Breast epithelium (tissue), 4 donors: ENCODE data around the gene FASTK. TPM values are rescaled to one million over a fixed set of nuclear protein-coding genes. Genes with fewer than 3 reads are reported as not detected.

Experiments used
- DNase-seq, 2 donors: peaks; one replicate each; pipeline ENCODE4 v3.0.0-alpha.2; 2019; ENCODE audit warnings: low spot score in 2 of 2
- H3K27ac ChIP-seq, 2 donors: fragments of 200-600 bp; sonication (generic) in 1 of 2; one replicate each; pipeline ENCODE4 v1.5.1; 2016 to 2019; ENCODE audit warnings: mild to moderate bottlenecking in 1 of 2
- H3K27me3 ChIP-seq, 2 donors: fragments of 200-600 bp; sonication (generic) in 1 of 2; one replicate each; pipeline versions ENCODE4 v1.5.1 to v1.6.0; 2017 to 2019; ENCODE audit warnings: control low read depth in 1 of 2, mild to moderate bottlenecking in 1 of 2
- H3K36me3 ChIP-seq: fragments of 200-600 bp; one replicate; pipeline ENCODE4 v1.5.1; 2019
- H3K4me1 ChIP-seq, 2 donors: fragments of 200-600 bp; sonication (generic); one replicate each; pipeline ENCODE4 v1.5.1; 2016 to 2019; ENCODE audit warnings: control low read depth in 1 of 2
- H3K4me3 ChIP-seq, 3 donors: fragments of 200-600 bp; sonication (generic); 1 replicate in 2 of 3; 2 replicates in 1 of 3; pipeline ENCODE4 v1.5.1; 2016 to 2019; ENCODE audit warnings: mild to moderate bottlenecking in 3 of 3, moderate library complexity in 2 of 3
- H3K9me3 ChIP-seq, 2 donors: fragments of 200-600 bp; sonication (generic) in 1 of 2; one replicate each; pipeline ENCODE4 v1.5.1; 2016 to 2019; ENCODE audit warnings: control low read depth in 1 of 2
- CTCF ChIP-seq, 3 donors: fragments of 450-650 bp; IDR thresholded peaks; one replicate each; pipeline ENCODE4 v1.5.1; 2016 to 2017; ENCODE audit warnings: antibody characterized with exemption in 3 of 3, mild to moderate bottlenecking in 3 of 3, moderate library complexity in 3 of 3
- POLR2A ChIP-seq: fragments of 450-650 bp; IDR thresholded peaks from one replicate; pipeline ENCODE4 v1.6.1; 2016; ENCODE audit warnings: antibody characterized with exemption, mild to moderate bottlenecking, moderate library complexity
- POLR2AphosphoS5 ChIP-seq, 3 donors: sonication (generic); formaldehyde crosslinking; IDR thresholded peaks; one replicate each; pipeline ENCODE4 v1.6.1; 2017; ENCODE audit warnings: antibody characterized with exemption in 3 of 3
- intact Hi-C: fragments of 100-400 bp; cut with DNase I; formaldehyde crosslinking; loops from one replicate; pipeline ENCODE4 v1.15.1; 2023; ENCODE audit warnings: low total_unique reads
- total RNA-seq, 3 donors: library from RNA; depleted of rRNA; stranded (reverse); fragments of >200 nt; gene quantifications; one replicate each; pipeline ENCODE4 v1.1.0, GENCODE V29; 2016

FASTK gene
- total RNA-seq, 3 donors from 2014 or later, result 45.6 to 63.5 (median 60.0) TPM

- Histone ChIP-seq H3K4me3 (peak overlapping the region; percentile 81 to 98 (median 86)), H3K9me3 (no peaks in the 10 kb centered on the region), H3K27me3 (no peaks in the 10 kb centered on the region), H3K4me1 (peaks cover 13 to 24% of the 10 kb centered on the region in 2 donors), H3K27ac (no peak overlapping the region), H3K36me3 (no peaks in the 10 kb centered on the region)
- peak in 1 of 2 donors; percentile 71 for DNase-seq
- intact Hi-C loops, result no loop called here
- TF ChIP-seq POLR2AphosphoS5 (IDR thresholded peaks at IDR 0.05), result no peak
Measured at GRCh38 chr7:151056666-151057505, 23.7 kb downstream of the FASTK start.

- intact Hi-C loops, result no loop called here
- no peak overlapping the region for H3K4me3 ChIP-seq
- H3K4me1 ChIP-seq, result peaks cover 10 to 18% of the 10 kb centered on the region in 2 donors
Measured at GRCh38 chr7:151056283-151056665, 24.3 kb downstream of the FASTK start.

GRCh38 chr7:151053751-151054150, 26.9 kb downstream of the FASTK start:
- TF ChIP-seq CTCF (IDR thresholded peaks at IDR 0.05), result no peak
- no peak for TF ChIP-seq POLR2AphosphoS5 (IDR thresholded peaks at IDR 0.05)
- TF ChIP-seq POLR2A, result no peak
- no peak overlapping the region for H3K27ac ChIP-seq
- no peak for DNase-seq
- no peaks in the 10 kb centered on the region for H3K36me3 ChIP-seq
- no peak overlapping the region for H3K4me3 ChIP-seq
- H3K4me1 ChIP-seq, result peaks cover 0 to 15% of the 10 kb centered on the region in 2 donors
- H3K27me3 ChIP-seq, result no peaks in the 10 kb centered on the region
- intact Hi-C loops, result no loop called here
- H3K9me3 ChIP-seq, result no peaks in the 10 kb centered on the region

More at GRCh38 chr7:151056283-151056665, 24.3 kb downstream of the FASTK start:
- Histone ChIP-seq H3K27me3 (no peaks in the 10 kb centered on the region), H3K9me3 (no peaks in the 10 kb centered on the region), H3K27ac (no peak overlapping the region), H3K36me3 (no peaks in the 10 kb centered on the region)
- no peak for TF ChIP-seq CTCF (IDR thresholded peaks at IDR 0.05)
- TF ChIP-seq POLR2A, result no peak
- no peak for TF ChIP-seq POLR2AphosphoS5 (IDR thresholded peaks at IDR 0.05)
- DNase-seq, result no peak

GRCh38 chr7:151053096-151053495, 27.5 kb downstream of the FASTK start:
- no peaks in the 10 kb centered on the region for H3K36me3 ChIP-seq
- no peak for DNase-seq
- intact Hi-C loops, result no loop called here
- no peak overlapping the region for H3K4me3 ChIP-seq
- TF ChIP-seq CTCF (IDR thresholded peaks at IDR 0.05) (no peak), POLR2A (no peak), POLR2AphosphoS5 (IDR thresholded peaks at IDR 0.05) (no peak)
- H3K4me1 ChIP-seq, result peaks cover 0 to 11% of the 10 kb centered on the region in 2 donors
- no peaks in the 10 kb centered on the region for H3K27me3 ChIP-seq
- H3K27ac ChIP-seq, result no peak overlapping the region
- H3K9me3 ChIP-seq, result no peaks in the 10 kb centered on the region

- no peak for DNase-seq
- intact Hi-C loops, result no loop called here
- no peaks in the 10 kb centered on the region for H3K27me3 ChIP-seq
- peaks cover 0 to 9% of the 10 kb centered on the region in 2 donors for H3K4me1 ChIP-seq
- no peaks in the 10 kb centered on the region for H3K36me3 ChIP-seq
- H3K9me3 ChIP-seq, result no peaks in the 10 kb centered on the region
- H3K27ac ChIP-seq, result no peak overlapping the region
- peak overlapping the region in 1 of 3 donors; percentile 54 for H3K4me3 ChIP-seq
- TF ChIP-seq POLR2AphosphoS5 (IDR thresholded peaks at IDR 0.05), result no peak
- no peak for TF ChIP-seq CTCF (IDR thresholded peaks at IDR 0.05)
- TF ChIP-seq POLR2A, result no peak
Measured at GRCh38 chr7:151051108-151051507, 29.5 kb downstream of the FASTK start.
